NCI-H82 treated with DMSO at 0.1 percent for 48 hours (cell line): ENCODE data around the gene FLRT1.

Source experiments
- DNase-seq: peaks from one replicate; lab custom pipeline; 2025; ENCODE audit not compliant: unreplicated experiment; lab: John Stamatoyannopoulos, UW

Gene FLRT1

GRCh38 chr11:64064374-64065140 is 28.8 kb downstream of the FLRT1 start:
- no peak for DNase-seq

GRCh38 chr11:64065141-64065465 is 29.4 kb downstream of the FLRT1 start:
- no peak for DNase-seq

- DNase-seq: no peak
Observed at GRCh38 chr11:64065712-64066111, 30.0 kb downstream of the FLRT1 start.

- DNase-seq: no peak
Observed at GRCh38 chr11:64067230-64067993, 31.7 kb downstream of the FLRT1 start.

GRCh38 chr11:64068705-64069400 is 33.1 kb downstream of the FLRT1 start:
- DNase-seq: no peak

- peak; percentile 14 for DNase-seq
Observed at GRCh38 chr11:64069401-64070313, 33.9 kb downstream of the FLRT1 start.

GRCh38 chr11:64070314-64070681 is 34.6 kb downstream of the FLRT1 start:
- DNase-seq: no peak

GRCh38 chr11:64071849-64072248 is 36.1 kb downstream of the FLRT1 start:
- DNase-seq: no peak

GRCh38 chr11:64072403-64072802 is 36.7 kb downstream of the FLRT1 start:
- no peak for DNase-seq

GRCh38 chr11:64072871-64073270 is 37.1 kb downstream of the FLRT1 start:
- DNase-seq: no peak

- DNase-seq: no peak
Observed at GRCh38 chr11:64073542-64073941, 37.8 kb downstream of the FLRT1 start.

GRCh38 chr11:64074239-64074638 is 38.5 kb downstream of the FLRT1 start:
- no peak for DNase-seq

- no peak for DNase-seq
Observed at GRCh38 chr11:64076758-64077157, 41.0 kb downstream of the FLRT1 start.

GRCh38 chr11:64077607-64078006 is 41.9 kb downstream of the FLRT1 start:
- no peak for DNase-seq

- DNase-seq: peak; percentile 82
Observed at GRCh38 chr11:64078284-64078683, 42.6 kb downstream of the FLRT1 start.

GRCh38 chr11:64078905-64079304 is 43.2 kb downstream of the FLRT1 start:
- no peak for DNase-seq

- no peak for DNase-seq
Observed at GRCh38 chr11:64080390-64080789, 44.7 kb downstream of the FLRT1 start.

GRCh38 chr11:64081745-64082442 is 46.2 kb downstream of the FLRT1 start:
- no peak for DNase-seq

- DNase-seq: no peak
Observed at GRCh38 chr11:64083398-64084080, 47.8 kb downstream of the FLRT1 start.
